Pancreas (tissue), 10 donors: ENCODE data around the gene PANK1. TPM values are rescaled to one million over a fixed set of nuclear protein-coding genes. Genes with fewer than 3 reads are reported as not detected.
A peak's percentile ranks its signal among the peaks of the same experiment; 100 is the strongest.

Experiments used
- ATAC-seq, 4 donors: fragments of 200-7000 bp; cut with Tn5 transposase; one replicate each; pipeline versions ENCODE4 v1.8.0 to v1.9.1; 2020; ENCODE audit warnings: mild to moderate bottlenecking in 4 of 4, moderate library complexity in 4 of 4
- DNase-seq, 6 donors: peaks; one replicate each; pipeline ENCODE4 v3.0.0-alpha.2; 2020
- FAIRE-seq: peaks from 2 replicates; lab custom pipeline; 2012; peaks lifted over from hg19 to GRCh38; lab: Jason Lieb, UNC
- H3K27ac ChIP-seq, 4 donors: fragments of 200-600 bp; sonication (generic); 1 replicate in 3 of 4; 2 replicates in 1 of 4; pipeline versions ENCODE4 v1.5.0 to v1.8.0; 2020
- H3K27me3 ChIP-seq, 4 donors: fragments of 200-600 bp; one replicate each; pipeline ENCODE4 v1.8.0; 2021
- H3K36me3 ChIP-seq, 3 donors: fragments of 200-600 bp; sonication (generic) in 1 of 3; one replicate each; pipeline versions ENCODE4 v1.5.0 to v1.8.0; 2020 to 2021
- H3K4me1 ChIP-seq, 3 donors: fragments of 200-600 bp; one replicate each; pipeline ENCODE4 v1.8.0; 2021
- H3K4me3 ChIP-seq, 4 donors: fragments of 200-600 bp; sonication (generic) in 2 of 4; one replicate each; pipeline versions ENCODE4 v1.5.0 to v1.8.0; 2020 to 2021
- H3K9me3 ChIP-seq, 4 donors: fragments of 200-600 bp; one replicate each; pipeline ENCODE4 v1.8.0; 2021
- CTCF ChIP-seq, 4 donors: fragments of 200-600 bp; sonication (generic) in 3 of 4; IDR thresholded peaks; one replicate each; pipeline versions ENCODE4 v1.5.0 to v1.8.0; 2021; ENCODE audit warnings: antibody characterized with exemption in 4 of 4
- WGBS, 2 donors: extraction: QIAGEN DNeasy Blood & Tissue Kit; methylation state at CpG; one replicate each; pipeline ENCODE4 v1.1.7; 2013; 5-methylcytosine and 5-hydroxymethylcytosine counted together
- intact Hi-C, 3 donors: fragments of 100-400 bp; cut with DNase I; formaldehyde crosslinking; loops; one replicate each; pipeline versions ENCODE4 v1.11.1 to v1.14.2; 2022
- polyA plus RNA-seq, 2 donors: library from polyadenylated mRNA; stranded (reverse); fragments of 200-250 nt; gene quantifications; one replicate each; pipeline ENCODE4 v1.2.3, GENCODE V29; 2013
- total RNA-seq, 6 donors: library from RNA; stranded (reverse); fragmentation: NEBNext Ultra II Directional in 4 of 6; extraction: Animal tissue kit (Norgen Biotek cat#: 25700) in 4 of 6; gene quantifications; one replicate each; pipeline versions ENCODE4 v1.2.1 to v1.2.4, GENCODE V29; 2021 to 2023
- donor health status: healthy with polysubstance abuse.
- donor health status: DM: no; HTN: no; CAD: no; lungs with moderate emphysema.
- donor health status: DM: no; HTN: no; CAD: no.
- donor health status: control.
- donor health status: control.
- donor health status: Bipolar disorder and iron deficiency.
- donor health status: DM: yes; HTN: yes; CAD: no.
- donor health status: DM: no; HTN: no; CAD: no.
- donor health status: DM: no; HTN: no; CAD: no.
- donor health status: DM: yes; HTN: yes; CAD: no.

PANK1 gene
- total and polyA plus RNA-seq, 8 donors: 0.46 to 3.5 (median 2.3) TPM

- Histone ChIP-seq H3K27ac (no peak overlapping the region), H3K4me1 (no peaks in the 10 kb centered on the region), H3K27me3 (no peaks in the 10 kb centered on the region), H3K4me3 (no peak overlapping the region), H3K9me3 (no peaks in the 10 kb centered on the region), H3K36me3 (no peaks in the 10 kb centered on the region)
- ATAC-seq (no peak), DNase-seq (no peak), FAIRE-seq (no peak)
- TF ChIP-seq CTCF (IDR thresholded peaks at IDR 0.05): no peak
- WGBS, 2 donors: 56 to 63% methylated on average over 10 of the region's 10 CpGs
- intact Hi-C loops: loop anchor here (5.0 to 10.0 kb wide), 3 partner anchors 139 to 312 kb away; partner anchors contain the start of gene LIPA (in 1 of the 3)
These were observed 78.7 kb downstream of the PANK1 start for GRCh38 chr10:89566095-89566950.

GRCh38 chr10:89565180-89565579, 79.9 kb downstream of the PANK1 start:
- WGBS, 2 donors: 66 to 69% methylated on average over 1 of the region's 1 CpG
- Histone ChIP-seq H3K36me3 (no peaks in the 10 kb centered on the region), H3K4me3 (no peak overlapping the region), H3K9me3 (no peaks in the 10 kb centered on the region), H3K27ac (no peak overlapping the region), H3K27me3 (no peaks in the 10 kb centered on the region), H3K4me1 (no peaks in the 10 kb centered on the region)
- intact Hi-C loops: loop anchor here (5.0 to 10.0 kb wide), 3 partner anchors 138 to 310 kb away; partner anchors contain the start of gene LIPA (in 1 of the 3)
- ATAC-seq (no peak), DNase-seq (no peak), FAIRE-seq (no peak)
- no peak for TF ChIP-seq CTCF (IDR thresholded peaks at IDR 0.05)

GRCh38 chr10:89563861-89564478, 81.1 kb downstream of the PANK1 start:
- Histone ChIP-seq H3K36me3 (no peaks in the 10 kb centered on the region), H3K27ac (no peak overlapping the region), H3K9me3 (no peaks in the 10 kb centered on the region), H3K27me3 (no peaks in the 10 kb centered on the region), H3K4me1 (no peaks in the 10 kb centered on the region), H3K4me3 (no peak overlapping the region)
- FAIRE-seq: peak; percentile 99
- peak; percentile 28 to 53 (median 42) for TF ChIP-seq CTCF (IDR thresholded peaks at IDR 0.05)
- no peak for DNase-seq
- intact Hi-C loops: loop anchor here (5.0 to 10.0 kb wide), 4 partner anchors 137 to 309 kb away; partner anchors contain the start of gene LIPA (in 1 of the 3)
- ATAC-seq: peak; percentile 80 to 92 (median 88)
- 6 to 16% methylated on average over 2 of the region's 2 CpGs for WGBS, 2 donors

- Histone ChIP-seq H3K27me3 (no peaks in the 10 kb centered on the region), H3K4me1 (no peaks in the 10 kb centered on the region), H3K27ac (no peak overlapping the region), H3K36me3 (no peaks in the 10 kb centered on the region), H3K9me3 (no peaks in the 10 kb centered on the region), H3K4me3 (no peak overlapping the region)
- no peak for DNase-seq
- TF ChIP-seq CTCF (IDR thresholded peaks at IDR 0.05): no peak
- WGBS, 2 donors: 79 to 80% methylated on average over 3 of the region's 3 CpGs
- intact Hi-C loops: loop anchor here (5.0 to 10.0 kb wide), 4 partner anchors 136 to 309 kb away; partner anchors contain the start of gene LIPA (in 1 of the 3)
- ATAC-seq: peak in 1 of 4 donors; percentile 28
- FAIRE-seq: no peak
These were observed 81.7 kb downstream of the PANK1 start for GRCh38 chr10:89563311-89563710.
